HG02885 (cell line): Measurements from ENCODE around the gene GGCX.
"Not testable (repeated sequence)": the region's sequence is repeated elsewhere in the genome, so short reads cannot be mapped to it uniquely, and the experiment has no call there.

Experiments
- ATAC-seq: cut with Tn5 transposase; IDR thresholded peaks from one replicate; pipeline ENCODE4 v1.9.1; 2021; ENCODE audit warnings: mild to moderate bottlenecking; ENCODE audit not compliant: unreplicated experiment, poor library complexity

Gene GGCX

GRCh38 chr2:85595301-85596025 is 34.2 kb upstream of the GGCX start, which contains the start of gene RNF181:
TSS of gene RNF181 (plus strand) at chr2:85595745. CDS start at chr2:85595764, 19 bp downstream.
- peak; percentile 99 for ATAC-seq

GRCh38 chr2:85594715-85595300 is 33.5 kb upstream of the GGCX start:
- ATAC-seq, result no peak

- ATAC-seq, result no peak
Measured at GRCh38 chr2:85593023-85593422, 31.7 kb upstream of the GGCX start.

DNA sequence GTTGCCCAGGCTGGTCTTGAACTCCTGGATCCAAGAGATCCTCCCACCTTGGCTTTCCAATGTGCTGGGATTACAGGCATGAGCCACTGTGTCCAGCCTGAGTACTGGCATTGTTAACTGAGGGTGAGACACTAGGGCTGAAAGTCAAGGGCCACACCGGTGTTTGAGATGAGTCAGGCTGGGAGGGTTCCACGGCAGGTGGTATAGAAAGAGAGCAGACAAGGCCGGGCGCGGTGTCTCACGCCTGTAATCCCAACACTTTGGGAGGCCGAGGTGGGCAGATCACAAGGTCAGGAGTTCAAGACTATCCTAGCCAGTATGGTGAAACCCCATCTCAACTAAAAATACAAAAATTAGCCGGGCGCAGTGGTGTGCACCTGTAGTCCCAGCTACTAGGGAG is 31.0 kb upstream of the GGCX start:
- not testable (repeated sequence) for ATAC-seq

DNA sequence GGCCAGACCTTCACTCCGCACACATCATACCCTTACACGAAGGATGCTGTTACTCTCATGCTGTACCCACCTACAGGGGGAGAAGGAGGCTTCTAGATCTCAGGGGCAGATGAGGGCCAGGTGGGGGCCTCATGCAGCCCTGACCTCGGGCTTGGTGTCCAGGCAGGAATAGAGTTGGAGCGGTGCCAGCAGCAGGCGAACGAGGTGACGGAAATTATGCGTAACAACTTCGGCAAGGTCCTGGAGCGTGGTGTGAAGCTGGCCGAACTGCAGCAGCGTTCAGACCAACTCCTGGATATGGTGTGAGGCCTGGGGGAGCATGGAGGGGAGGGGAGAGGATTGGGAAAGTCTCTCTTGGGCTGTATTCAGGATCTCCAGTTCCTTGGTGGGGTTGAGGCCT is 30.3 kb upstream of the GGCX start:
- no peak for ATAC-seq

GRCh38 chr2:85590950-85591349 is 29.7 kb upstream of the GGCX start:
- no peak for ATAC-seq

GRCh38 chr2:85589982-85590791 is 28.9 kb upstream of the GGCX start:
- no peak for ATAC-seq

- ATAC-seq, result no peak
Measured at GRCh38 chr2:85589181-85589580, 27.9 kb upstream of the GGCX start.

DNA sequence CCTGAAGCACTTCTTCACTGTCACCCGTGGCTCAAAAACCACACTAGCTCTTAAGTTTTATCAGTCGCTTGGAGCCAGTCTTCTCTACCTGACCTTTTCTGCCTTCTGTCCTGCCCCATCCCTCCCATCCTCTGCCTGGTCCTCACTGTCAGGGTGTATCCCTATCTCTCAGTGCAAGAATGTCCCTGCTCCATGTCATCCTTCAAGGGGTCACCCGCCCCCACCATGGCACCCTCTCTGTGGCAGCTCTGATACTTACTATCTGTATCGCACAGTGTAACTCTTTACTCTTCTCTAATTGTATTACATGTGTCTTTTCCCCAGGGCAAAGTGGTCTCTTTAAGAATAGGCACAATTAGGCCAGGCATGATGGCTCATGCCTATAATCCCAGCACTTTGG is 27.4 kb upstream of the GGCX start:
- no peak for ATAC-seq

- no peak for ATAC-seq
Measured at GRCh38 chr2:85588236-85588635, 26.9 kb upstream of the GGCX start.

DNA sequence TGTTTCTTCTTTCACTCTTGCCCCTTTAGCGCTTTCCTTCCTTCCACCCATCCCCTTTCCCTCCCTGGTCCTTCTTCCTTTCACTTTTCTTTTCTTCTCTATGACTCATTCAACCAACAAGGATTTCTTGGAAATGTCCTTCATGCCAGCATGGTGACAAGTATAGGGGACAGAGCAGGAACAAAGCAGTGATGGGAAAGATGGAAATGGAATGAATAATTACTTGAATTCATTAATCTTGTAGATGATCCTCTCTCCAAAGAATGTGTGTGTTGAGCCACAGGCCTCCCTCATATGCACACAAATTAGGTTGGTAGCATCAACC is 24.4 kb upstream of the GGCX start:
- no peak for ATAC-seq

GRCh38 chr2:85584857-85585780 is 23.8 kb upstream of the GGCX start:
- peak; percentile 37 for ATAC-seq

GRCh38 chr2:85584354-85584856 is 23.1 kb upstream of the GGCX start, which contains the start of gene VAMP5:
TSS of gene VAMP5 (plus strand) at chr2:85584431. CDS start at chr2:85584491, 60 bp downstream.
- peak; percentile 30 for ATAC-seq

GRCh38 chr2:85583667-85584353 is 22.5 kb upstream of the GGCX start:
- peak; percentile 65 for ATAC-seq

DNA sequence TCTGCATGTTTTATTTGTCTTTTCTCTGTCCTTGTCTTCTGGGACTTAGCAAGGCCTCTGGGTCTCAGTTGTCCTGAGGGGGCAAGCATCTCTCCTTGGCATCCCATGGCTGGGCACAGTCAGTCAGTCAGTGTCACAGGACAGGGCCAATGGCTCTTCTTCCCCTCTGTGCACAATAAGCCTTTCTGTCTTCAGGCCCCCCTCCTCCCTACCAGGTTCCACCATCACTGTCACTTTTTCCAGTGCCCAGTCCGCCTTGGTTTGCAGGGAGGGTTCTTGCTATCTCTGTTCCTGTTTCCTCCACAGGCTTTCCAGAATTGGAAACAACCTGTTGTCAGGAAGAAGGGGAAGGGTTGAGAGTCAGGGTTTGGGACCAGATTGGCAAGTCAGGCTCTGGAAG is 21.2 kb upstream of the GGCX start:
- ATAC-seq, result no peak

GRCh38 chr2:85580206-85580605 is 18.9 kb upstream of the GGCX start:
- ATAC-seq, result no peak

DNA sequence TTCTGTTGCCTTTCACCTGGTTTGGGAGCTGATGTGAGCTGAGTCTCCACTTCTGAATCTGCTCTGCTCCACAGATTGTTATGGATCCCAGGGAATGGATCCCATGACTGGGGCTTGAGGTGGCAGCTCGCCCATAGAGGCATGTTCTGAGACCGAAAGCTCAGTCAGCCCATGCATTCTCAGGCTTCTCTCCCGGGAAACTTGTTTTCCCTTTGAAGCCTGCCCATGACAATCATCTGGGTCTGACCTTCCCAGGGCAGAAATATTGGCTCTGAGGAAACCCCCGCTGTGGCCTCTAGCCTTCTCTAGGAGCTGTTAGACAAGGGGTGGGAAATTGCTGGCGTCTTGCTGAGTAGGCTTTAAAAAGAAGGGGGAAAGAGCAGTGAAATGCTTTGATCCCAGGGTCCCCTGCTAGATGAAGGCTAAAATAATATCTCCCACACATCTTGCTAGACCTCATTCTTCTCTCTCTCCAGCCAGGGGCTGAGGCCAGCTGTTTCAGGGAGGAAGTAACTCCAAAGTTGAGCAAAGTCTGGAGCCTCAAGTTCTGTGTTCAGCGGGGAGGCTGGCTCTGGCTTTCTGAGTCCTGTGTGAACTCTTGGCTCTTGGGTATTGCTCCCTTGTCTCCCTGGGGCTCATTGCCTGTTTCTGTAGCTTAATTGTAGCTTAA is 18.1 kb upstream of the GGCX start:
- no peak for ATAC-seq

DNA sequence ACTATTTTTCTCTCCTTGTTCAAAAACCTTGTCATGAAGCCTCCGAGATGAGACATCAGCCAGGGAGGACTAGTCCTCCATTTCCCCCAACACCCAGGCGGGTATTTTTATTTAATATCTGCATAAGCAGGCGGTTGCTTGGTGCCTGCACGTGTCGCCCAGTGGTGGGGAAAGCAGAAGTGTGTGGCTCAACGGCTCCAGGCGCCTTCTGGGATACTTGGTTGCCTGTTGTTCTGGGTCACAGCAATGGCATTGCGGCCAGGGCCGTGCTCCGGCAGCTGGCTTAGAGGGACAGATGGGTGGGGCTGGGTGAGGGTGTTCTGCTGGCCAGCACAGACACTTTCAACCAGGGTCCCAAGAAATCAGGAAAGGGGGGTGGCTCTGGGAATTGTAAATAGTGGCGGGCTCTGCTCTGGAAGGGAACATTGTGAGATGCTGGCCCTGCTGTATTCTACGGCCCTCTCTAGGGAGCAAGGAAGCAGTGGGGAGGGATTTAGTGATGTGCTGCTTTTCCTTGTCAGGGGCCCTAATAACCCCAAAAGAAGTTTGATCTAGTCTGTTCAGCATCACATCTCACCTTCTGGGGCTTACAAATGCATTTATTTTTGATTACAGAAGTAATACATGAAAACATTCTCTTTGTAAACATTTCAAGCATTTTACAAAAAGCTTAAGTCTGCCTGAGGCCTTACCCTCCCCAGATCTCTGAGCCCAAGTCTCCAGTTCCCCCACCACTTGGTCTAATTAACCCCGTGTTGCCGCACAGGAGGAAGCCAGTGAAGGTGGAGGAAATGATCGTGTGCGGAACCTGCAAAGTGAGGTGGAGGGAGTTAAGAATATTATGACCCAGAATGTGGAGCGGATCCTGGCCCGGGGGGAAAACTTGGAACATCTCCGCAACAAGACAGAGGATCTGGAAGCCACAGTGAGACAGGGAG is 17.2 kb upstream of the GGCX start:
- ATAC-seq, result peak; percentile 49
